GM12878 (cell line): ENCODE results near the gene VIPR2.
"Not testable (repeated sequence)": the region's sequence is repeated elsewhere in the genome, so short reads cannot be mapped to it uniquely, and the experiment has no call there.

Experiments
- ELK1 ChIP-seq: IDR thresholded peaks from 2 replicates; pipeline ENCODE4 v1.6.1; 2012; ENCODE audit warnings: low read depth, low read length, improper control_type of control experiment
- POLR2A ChIP-seq: IDR thresholded peaks from 2 replicates; pipeline ENCODE4 v1.6.1; 2011; ENCODE audit warnings: low read depth, mild to moderate bottlenecking, low read length
- TF ChIP-seq, protein P1 (sequence below): IDR thresholded peaks from 2 replicates; pipeline ENCODE4 v1.6.1; 2012; ENCODE audit warnings: low read length, inconsistent platforms
- TF ChIP-seq, protein P2 (sequence below): IDR thresholded peaks from 2 replicates; pipeline ENCODE4 v1.6.1; 2011; ENCODE audit warnings: borderline replicate concordance, low read depth, mild to moderate bottlenecking, moderate library complexity, mixed read lengths, low read length; ENCODE audit not compliant: insufficient read depth; ENCODE audit errors: extremely low read length
- TF ChIP-seq, protein P3 (sequence below), 3 experiments: IDR thresholded peaks in 2 of 3; conservative IDR thresholded peaks in 1 of 3; 2 replicates each; pipeline ENCODE4 v1.5.1; 2011; ENCODE audit warnings: low read depth in 3 of 3, low read length in 3 of 3, mild to moderate bottlenecking in 3 of 3, control low read depth in 2 of 3, moderate library complexity in 2 of 3, inconsistent platforms in 1 of 3, mixed read lengths in 1 of 3; ENCODE audit not compliant: control insufficient read depth in 2 of 3, insufficient read depth in 1 of 3; ENCODE audit errors: extremely low read depth in 1 of 3

DNA sequence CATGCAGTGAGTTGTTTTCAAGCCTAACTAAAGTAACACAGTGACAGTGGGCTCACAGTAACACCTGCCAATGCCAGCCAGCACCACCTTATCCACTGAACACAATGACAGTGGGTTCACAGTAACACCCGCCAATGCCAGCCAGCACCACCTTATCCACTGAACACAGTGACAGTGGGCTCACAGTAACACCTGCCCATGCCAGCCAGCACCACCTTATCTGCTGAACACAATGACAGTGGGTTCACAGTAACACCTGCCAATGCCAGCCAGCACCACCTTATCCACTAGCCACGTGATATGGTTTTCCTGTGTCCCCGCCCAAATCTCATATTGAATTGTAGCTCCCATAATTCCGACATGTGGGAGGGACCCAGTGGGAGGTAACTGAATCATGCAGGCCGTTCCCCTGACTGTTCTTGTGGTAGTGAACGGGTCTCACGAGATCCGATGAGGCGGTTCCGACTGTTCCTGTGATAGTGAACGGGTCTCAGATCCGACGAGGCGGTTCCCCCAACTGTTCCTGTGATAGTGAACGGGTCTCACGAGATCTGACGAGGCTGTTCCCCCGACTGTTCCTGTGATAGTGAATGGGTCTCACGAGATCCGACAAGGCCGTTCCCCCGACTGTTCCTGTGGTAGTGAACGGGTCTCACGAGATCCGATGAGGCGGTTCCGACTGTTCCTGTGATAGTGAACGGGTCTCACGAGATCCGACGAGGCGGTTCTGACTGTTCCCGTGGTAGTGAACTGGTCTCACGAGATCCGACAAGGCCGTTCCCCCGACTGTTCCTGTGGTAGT is 44.2 kb downstream of the VIPR2 start:
- TF ChIP-seq, protein P1, sequence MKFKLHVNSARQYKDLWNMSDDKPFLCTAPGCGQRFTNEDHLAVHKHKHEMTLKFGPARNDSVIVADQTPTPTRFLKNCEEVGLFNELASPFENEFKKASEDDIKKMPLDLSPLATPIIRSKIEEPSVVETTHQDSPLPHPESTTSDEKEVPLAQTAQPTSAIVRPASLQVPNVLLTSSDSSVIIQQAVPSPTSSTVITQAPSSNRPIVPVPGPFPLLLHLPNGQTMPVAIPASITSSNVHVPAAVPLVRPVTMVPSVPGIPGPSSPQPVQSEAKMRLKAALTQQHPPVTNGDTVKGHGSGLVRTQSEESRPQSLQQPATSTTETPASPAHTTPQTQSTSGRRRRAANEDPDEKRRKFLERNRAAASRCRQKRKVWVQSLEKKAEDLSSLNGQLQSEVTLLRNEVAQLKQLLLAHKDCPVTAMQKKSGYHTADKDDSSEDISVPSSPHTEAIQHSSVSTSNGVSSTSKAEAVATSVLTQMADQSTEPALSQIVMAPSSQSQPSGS: not testable (repeated sequence)
- TF ChIP-seq, protein P2, sequence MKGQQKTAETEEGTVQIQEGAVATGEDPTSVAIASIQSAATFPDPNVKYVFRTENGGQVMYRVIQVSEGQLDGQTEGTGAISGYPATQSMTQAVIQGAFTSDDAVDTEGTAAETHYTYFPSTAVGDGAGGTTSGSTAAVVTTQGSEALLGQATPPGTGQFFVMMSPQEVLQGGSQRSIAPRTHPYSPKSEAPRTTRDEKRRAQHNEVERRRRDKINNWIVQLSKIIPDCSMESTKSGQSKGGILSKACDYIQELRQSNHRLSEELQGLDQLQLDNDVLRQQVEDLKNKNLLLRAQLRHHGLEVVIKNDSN: not testable (repeated sequence)
- not testable (repeated sequence) for TF ChIP-seq POLR2A, ELK1
- TF ChIP-seq, protein P3, sequence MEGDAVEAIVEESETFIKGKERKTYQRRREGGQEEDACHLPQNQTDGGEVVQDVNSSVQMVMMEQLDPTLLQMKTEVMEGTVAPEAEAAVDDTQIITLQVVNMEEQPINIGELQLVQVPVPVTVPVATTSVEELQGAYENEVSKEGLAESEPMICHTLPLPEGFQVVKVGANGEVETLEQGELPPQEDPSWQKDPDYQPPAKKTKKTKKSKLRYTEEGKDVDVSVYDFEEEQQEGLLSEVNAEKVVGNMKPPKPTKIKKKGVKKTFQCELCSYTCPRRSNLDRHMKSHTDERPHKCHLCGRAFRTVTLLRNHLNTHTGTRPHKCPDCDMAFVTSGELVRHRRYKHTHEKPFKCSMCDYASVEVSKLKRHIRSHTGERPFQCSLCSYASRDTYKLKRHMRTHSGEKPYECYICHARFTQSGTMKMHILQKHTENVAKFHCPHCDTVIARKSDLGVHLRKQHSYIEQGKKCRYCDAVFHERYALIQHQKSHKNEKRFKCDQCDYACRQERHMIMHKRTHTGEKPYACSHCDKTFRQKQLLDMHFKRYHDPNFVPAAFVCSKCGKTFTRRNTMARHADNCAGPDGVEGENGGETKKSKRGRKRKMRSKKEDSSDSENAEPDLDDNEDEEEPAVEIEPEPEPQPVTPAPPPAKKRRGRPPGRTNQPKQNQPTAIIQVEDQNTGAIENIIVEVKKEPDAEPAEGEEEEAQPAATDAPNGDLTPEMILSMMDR (IDR thresholded peaks at IDR 0.05 in 2 of 3, conservative IDR thresholded peaks at IDR 0.05 in 1 of 3; ENCODE audit: control insufficient read depth in 2 of 3, extremely low read depth in 1 of 3, insufficient read depth in 1 of 3, low read depth in 3 of 3, low read length in 3 of 3): not testable (repeated sequence)
